Stimulated activated CD4-positive, alpha-beta T cell treated with anti-CD3 and anti-CD28 coated beads, Interleukin-1b, Interleukin-23, amount 100 ng/mL, for 48 hours (primary cell): ENCODE results near the gene TGM3.

Experiments
- DNase-seq: peaks from one replicate; pipeline ENCODE4 v3.0.0-alpha.2; 2020

Gene TGM3

DNA sequence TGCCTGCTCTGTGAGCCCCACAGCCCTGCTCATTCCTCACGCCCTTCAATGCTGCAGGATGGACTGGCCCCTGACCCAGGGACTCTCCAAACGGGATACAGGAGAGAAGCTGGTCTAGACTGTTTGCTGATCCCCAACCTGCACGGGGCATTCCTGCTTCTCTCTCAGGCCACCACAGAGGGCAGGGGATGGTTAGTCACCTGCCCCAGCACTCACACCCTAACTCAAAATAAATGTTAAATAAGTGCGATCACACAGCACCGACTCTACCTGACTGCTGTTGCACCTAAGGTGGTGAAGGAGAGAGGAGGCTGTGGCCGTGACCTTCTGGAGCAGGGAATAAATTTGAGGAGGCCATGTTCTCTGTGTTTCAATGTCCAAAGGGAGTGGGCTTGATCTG, 45.0 kb downstream of the TGM3 start:
- no peak for DNase-seq

DNA sequence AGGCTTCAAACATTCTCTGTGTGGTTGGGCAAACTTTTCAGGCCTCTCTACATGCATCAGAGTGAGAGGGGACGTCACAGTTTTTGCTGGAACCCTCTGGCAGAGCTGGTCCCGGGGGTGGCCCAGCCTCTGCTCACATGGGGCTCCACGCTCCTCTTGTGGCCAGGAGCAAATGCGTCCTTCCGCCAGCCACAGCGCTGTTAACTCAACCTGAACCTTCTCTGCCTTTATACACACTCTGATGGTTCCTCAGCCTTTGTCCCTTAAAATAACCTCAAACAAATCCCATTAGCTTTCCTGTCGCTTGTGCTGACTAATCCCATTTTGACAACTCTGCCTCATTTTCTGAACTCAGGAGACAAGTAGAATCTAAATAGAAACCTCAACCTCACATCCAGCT, 45.5 kb downstream of the TGM3 start:
- DNase-seq: no peak

DNA sequence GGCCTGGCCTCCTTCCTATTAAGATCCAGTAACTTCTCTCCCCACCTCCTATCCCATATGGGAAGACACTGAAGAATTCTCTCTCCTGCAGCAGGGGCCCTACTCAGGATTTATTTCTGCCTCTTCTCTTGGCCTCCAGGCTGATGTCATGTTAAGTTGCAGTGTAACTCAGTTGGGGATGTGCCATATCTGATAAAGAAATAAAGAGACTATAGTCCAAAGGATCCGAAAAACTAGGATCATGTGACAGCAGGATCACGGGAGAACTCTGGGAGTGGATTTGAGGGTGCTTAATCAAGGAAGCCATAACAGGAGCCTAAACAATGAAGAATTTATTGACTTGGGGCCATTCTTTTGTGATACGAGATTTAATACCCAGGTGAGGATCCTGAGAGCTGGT, 46.4 kb downstream of the TGM3 start:
- no peak for DNase-seq

DNA sequence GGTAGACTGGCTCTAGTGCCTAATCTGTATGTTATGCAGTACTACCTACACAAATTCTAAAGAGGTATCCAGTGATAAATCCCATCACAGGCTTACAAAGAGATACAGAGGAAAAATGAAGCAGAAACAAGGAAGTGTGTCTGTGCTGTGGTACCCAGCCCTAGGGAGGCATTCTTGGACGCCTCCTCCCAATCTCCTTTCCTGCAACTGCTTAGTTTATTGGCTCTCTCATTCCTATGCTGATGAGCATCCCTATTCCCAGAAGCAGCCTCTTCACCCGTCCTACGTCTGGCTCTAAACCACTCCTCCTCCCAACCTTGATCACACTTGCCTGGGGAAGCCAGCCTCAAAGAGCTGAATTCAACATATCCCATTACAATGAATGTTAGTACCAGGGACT, 50.4 kb downstream of the TGM3 start:
- DNase-seq: no peak

DNA sequence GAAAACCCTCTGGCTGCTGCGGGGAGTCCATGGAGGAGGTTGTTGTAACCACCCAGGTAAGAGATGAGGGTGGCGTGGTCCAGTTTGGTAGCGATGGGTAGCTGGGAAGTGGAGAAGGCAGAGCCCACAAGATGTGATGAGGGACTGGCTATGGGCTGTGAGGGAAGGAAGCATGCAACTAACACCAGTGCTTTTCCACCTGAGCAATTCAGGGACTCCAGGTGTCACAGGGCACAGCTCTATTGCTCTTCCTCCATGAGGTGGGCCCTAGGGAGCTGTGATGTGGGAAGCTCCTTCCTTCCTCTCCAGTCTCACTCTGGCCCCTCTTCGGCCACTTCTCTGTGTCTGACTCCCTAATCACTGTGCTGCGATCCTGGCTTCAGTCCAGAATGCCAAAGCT, 52.5 kb downstream of the TGM3 start:
- no peak for DNase-seq

DNA sequence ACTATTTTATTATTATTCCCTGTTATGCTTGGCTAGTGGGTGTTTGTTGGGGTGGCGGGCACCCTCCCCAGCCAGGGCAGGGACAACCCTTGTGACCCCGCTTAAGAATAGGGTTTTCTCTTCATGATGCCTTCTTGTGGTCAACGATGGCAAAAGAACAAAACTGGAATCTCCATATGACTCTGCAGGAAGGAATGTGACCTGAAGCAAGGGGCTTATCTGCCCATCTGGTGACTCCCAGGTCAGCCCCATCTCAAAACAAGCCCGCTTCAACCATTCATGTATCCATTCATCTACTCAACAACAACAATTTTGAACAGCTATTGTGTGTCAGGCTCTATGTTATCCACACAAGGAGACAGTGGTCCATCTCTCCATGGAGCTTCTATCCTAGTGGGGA, 54.0 kb downstream of the TGM3 start:
- no peak for DNase-seq

DNA sequence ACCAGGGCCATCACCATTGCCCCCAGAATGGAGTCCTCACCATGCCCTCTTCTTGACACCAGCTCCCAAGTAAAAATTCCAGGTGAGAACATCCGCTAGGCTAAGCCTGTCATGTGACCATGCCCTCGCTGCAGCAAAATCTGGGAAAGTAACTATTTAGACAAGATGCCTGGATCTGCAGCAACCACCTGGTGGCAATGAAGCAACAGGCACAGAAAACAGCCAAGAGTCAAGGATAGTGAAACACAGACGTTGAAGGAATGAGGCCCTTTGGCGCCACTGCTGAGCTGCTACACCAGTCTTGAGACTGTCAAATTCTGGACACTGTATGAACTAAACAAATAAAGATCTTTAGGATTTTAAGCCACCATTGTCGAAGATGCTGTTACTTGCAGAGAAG, 54.8 kb downstream of the TGM3 start:
- DNase-seq: no peak

DNA sequence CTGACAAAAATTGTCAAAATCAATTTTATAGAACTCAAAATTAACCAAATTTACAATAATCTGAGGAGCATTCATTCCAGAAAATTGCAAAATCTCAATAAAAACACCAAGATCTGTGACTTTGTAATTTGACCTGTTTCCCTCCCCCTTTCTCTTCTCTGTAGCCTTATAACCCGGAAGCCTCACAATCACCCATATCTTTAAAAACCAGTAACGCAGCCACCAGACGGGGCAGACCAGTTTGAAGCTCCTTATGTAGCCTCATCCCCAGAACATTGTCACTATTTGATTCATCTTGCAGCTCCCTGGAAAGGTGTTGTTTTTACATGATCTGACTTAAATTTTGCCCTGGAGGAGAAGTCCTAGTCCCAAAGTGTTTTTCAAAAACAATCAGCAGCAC, 57.4 kb downstream of the TGM3 start:
- DNase-seq: no peak

DNA sequence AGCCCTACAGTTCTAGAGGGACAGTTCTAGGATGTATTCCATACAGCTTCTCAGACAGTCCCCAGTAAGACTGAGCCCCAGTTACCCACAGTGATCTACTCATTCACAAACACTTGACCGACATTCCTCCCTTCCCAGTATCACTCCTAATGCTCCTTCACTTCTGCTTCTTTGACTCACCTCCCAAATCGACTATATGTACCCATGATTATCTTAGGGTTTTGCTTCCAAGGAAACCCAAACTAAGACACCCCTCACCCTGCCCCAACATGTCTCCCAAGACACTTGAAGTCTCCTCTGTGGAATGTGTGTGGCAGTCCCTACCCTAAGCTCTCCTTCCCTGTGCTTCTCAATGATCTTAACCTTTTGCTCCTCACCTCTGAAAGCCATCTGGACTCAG, 61.3 kb downstream of the TGM3 start:
- no peak for DNase-seq

DNA sequence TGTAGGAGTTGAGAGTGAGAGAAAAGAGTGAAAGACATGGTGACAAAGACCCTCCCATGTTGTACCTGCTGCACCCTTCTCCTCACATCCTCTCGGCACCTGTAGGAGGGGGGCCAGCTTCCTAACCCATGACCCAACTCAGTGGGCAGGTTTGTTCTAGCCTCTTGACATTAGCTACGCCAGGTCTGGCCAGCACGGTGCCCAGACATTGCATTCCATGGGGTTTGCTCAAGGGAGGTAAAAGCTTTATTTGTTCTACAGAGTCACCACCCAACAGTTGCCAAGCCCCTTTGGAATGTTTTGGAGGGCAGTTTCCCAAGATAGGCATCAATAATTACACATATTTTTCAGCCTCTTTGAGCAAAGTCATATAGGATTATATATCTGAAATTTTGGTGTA, 62.2 kb downstream of the TGM3 start:
- no peak for DNase-seq

DNA sequence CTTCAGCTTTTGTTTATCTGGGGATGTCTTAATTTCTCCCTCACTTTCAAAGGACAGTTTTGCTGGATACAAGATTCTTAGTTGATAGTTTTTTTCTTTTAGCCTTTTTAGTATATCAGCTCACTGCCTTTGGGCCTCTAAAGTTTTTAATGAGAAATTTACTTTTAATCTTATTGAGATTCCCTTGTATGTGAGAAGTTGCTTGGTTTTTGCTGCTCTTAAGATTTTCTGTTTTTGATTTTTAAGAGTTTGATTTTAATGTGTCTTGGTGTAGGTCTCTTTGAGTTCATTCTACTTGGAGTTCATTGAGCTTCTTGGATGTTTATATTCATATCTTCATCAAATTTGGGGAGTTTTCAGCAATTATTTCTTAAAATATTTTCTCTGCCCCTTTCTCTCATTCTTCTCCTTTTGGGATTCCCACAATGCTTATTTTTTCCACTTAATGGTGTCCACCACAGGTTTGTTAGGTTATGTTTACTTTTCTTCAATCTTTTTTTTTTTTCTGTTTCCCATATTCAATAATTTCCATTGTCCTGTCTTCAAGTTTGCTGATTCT, 65.3 kb downstream of the TGM3 start:
- DNase-seq: no peak

DNA sequence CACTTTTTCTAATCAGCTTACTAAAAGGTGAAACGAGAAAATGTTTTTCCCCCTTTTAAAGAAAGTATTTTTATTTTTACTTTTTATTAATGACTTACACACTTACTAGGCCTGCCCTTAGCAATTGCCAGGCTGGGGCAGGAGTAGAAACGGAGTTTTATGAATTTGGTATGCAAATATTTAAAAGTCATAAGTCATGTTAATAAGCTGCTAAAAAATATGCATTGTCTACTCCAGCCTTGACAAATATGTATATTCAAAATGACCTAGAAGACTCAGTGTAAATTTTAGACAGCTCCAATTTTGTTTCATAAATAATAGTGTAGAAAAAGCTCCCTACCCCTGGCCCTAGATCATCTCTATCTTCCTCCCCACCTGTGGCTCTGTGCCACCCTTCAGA, 67.4 kb downstream of the TGM3 start:
- no peak for DNase-seq

DNA sequence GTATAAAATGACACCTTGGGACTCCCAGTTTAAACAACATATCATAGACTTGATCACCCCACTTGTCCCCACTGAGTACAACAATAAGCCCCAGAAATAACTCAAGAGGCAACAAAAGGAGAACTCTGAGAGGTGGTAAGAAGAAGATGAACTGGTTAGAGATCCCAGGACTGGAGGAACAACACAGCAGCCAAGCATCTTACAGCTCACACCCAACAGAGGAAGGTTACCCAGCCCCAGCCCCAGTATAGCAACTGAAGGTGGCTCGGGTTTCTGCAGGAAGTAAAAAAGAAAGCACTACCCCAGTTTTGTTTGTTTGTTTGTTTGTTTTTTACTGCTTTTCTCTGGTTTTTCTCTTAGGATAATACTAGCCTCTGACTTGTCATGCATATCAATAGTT, 67.8 kb downstream of the TGM3 start:
- no peak for DNase-seq

DNA sequence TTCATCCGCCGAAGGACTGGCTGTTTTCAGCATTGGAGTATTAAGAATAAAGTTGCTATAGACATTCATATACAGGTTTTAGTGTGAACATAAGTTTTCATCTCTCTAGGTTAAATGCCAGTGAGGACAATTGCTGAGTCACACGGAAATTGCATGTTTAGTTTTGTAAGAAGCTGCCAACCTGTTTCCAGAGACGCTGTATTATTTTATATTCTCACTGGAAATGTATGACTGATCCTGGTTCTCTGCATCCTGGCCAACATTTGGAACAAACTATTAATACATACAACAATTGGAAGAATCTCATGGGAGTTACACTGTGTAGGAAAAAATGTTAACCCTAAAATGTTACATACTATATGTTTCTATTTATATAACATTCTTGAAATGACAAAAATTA, 68.2 kb downstream of the TGM3 start:
- DNase-seq: no peak

DNA sequence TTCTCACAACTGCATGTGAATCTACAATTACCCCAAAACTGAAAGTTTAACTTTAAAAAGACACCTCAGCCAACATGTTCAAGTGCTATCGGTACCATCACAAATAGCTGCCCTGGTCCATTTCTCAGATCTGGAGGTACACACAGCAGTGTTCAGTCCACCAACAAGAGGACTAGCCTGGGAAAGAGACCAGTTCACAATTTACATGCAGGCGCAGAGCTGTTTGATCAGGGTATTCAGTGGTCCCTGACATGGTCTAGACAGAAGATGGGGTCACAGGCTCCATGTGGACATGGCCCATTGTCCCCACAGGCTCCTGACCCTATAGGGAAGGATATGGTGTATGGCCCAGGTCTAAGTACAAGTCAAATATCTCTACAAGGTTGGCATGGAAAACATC, 69.3 kb downstream of the TGM3 start:
- DNase-seq: no peak

DNA sequence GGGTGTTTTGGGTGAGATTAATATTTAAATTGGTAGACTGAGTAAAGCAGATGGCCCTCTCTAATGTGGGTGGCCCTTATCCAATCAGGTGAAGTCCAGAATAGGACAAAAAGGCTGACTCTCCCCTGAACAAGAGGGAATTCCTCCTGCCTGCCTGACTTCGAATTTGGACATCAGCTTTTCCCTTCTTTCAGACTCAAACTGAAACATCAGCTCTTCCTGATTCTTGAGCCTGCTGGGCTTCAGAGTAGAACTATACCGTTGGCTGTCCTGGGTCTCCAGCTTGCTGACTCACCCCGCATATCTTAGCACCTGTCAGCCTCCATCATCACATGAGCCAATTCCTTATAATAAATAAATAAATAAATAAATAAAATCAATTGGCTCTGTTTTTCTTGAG, 69.9 kb downstream of the TGM3 start:
- no peak for DNase-seq

DNA sequence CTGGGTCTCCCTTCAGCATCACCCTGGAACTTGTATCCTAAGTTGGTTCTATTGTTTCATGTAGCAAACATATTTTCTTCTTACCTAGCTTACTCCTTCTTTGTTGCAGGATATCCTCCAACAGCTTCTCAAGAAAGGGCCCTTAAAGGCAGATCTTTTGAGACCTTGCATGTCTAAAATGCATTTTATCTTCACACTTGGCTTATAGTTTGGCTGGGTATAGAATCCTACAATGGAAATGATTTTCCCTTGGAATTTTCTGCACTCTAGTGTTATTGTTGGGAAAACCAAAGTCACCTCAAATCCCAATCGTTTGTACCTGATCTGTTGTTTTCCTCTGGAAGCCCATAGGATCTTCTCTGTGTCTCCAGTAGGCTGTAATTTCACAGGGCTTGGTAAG, 72.8 kb downstream of the TGM3 start:
- DNase-seq: no peak

DNA sequence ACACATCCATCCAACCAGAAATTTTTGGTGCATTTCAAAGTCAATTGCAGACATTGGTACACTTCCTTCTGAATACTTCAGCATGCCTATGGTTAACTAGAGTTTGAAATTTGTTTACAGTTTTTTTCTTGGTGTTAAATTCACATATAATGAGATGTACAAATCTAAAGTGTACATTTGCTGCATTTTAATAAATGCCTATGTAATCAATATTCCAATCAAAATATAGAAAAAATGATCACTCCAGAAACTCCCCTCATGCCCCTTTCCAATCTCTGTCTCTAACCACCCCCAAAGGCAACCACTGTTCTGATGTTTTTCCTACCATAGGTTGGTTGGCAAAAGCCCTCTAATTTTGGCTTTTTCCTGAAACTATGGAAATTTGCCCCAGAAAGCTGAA, 77.3 kb downstream of the TGM3 start:
- DNase-seq: no peak

DNA sequence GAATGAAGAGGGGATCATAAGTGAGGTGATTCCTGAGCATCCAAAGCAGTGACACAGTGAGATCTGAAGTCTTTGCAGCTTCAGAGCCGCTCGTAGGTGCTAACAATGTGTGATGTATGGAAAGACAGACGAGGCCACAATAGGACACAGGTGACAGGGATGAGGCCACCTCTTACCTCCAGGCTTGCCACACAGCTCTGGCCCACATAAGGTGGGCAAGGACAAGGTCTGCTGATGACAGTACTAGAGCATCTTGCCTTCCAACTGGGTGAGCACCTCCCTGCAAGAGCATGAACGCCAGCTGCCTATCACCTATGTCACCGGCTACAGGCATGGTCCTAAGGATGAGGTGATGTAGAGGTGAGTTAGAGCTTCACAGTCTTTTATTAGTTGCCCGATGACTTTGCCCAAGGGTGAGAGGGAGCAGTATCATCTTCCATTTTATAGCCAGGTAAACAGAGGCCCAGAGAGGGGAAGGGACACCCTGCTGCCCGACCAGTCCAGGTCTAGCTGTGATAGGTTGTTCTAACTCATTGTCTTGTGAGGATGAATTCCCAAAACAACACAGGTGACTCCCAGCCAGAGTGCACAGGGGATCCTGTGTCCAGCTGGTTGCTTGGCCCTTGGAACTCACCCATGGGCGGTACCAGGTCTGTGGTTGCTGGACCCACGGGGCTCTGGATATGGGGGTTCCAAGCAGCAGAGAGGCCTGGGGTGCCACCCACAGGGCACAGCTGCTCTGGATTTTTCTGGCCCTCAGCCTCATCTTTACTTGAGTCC, 78.7 kb downstream of the TGM3 start:
- DNase-seq: no peak

DNA sequence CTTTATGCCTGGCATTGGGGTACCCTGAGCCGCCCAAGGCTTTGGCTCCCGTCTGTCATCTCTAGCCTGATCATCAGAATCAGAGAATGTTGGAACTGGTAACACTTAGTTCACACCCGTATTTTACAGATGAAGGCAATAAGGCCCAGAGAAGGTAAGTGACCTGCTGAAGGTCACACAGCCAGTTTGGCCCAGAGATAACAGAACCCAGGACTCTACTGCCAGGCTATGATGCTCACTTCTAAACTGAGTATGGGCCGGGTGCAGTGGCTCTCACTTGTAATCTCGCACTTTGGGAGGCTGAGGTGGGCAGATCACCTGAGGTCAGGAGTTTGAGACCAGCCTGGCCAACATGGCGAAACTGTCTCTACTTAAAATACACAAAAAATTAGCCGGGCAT, 83.1 kb downstream of the TGM3 start:
- no peak for DNase-seq

DNA sequence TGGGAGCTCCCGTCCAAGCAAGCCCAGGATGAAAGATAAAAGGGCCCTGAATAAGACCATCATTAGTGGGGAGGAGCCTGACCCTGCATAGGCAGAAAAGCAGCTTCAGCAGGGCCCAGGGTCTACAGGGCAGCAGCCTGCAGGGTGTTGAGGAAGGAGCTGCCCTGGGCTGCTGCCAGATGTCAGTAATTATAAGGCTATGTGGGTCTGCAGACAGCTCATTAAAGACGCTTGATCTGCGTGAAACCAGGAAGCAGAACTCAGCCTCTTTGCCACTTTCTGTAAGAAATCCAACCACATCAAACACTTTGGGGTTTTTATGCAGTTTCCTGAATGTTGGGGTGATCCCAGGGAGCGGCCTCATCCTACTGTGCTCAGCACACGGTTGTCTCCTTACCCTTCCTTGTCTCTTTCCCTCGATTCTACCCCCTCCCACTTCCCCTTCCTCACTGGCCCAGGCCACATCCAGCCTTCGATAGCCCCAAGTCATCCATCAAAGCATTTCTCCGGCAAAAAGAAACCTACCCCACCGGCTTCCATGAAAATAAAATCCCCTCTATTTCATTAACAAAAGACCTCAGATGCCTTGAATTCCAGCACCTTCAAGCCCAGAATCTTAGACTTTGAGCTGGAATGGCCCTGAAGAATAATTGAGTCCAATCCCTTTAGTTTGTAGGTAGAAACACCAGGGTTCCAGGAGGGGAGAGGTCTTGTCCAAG, 83.9 kb downstream of the TGM3 start:
- no peak for DNase-seq

DNA sequence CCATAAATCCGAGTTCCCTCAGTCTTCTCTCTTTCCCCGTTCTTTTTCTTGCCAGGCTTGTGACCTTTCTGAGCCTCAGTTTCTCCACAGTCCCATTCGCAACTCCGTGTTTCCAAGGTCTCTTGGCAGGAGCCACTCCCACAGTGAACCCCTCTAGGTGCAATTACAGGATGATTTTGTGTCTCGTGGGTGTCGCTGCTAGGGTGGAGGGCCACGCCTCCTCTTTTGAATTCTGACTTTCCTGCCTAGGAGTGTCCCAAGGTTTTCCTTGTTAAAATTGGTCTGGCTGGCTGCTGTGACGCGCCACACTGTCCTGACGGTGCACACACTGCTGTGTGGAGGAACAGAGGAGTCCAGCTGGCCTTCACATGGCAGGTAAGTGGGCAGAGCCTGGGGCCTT, 84.8 kb downstream of the TGM3 start, which contains the start of gene TGM6:
TGM6 (plus strand) TSS at position 301 of the 400 bp plus-strand sequence; CDS start at position 369, 68 bp downstream.
- no peak for DNase-seq

DNA sequence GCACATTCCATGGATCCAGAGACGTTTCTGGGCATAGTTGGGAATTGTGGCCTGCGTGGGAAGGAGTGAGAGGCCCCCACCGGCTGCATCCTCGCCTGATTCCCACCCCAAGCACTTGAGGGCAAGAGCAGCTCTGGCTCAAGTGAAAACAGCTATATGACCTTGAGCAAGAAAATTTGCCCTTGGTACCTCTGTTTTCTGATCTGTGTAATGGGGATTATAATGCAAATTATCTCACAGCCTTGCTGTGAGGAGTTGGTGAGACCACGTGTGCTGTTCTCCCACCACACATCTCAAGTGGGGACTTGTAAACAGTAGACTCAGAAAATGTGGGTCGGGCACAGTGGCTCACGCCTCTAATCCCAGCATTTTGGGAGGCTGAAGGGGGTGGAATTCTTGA, 85.5 kb downstream of the TGM3 start:
- no peak for DNase-seq

DNA sequence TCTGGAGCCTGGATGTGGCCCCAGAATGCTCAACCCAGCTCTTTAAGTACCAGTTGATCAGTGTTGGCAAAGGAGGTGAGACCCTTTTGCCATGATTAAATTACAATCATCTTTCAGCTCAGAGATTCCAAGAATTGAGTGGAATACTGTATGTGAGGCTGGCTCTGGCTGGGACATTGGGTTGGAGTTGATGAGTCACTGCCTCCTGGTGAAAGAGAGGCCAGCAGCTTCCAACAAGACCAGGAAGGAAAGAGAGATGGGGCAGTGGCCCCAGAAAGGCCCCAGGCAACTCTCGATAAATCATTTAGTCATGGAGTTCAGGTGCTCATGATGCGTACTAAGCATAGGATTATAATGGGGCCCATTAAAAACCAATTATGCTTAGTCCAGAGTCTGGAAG, 87.0 kb downstream of the TGM3 start:
- DNase-seq: no peak
